Parathyroid adenoma (tissue), 2 donors: ENCODE results near the gene MCC.
A peak's percentile ranks its signal among the peaks of the same experiment; 100 is the strongest.

ENCODE experiments used
- H2AFZ ChIP-seq: fragments of 300-600 bp; sonication (generic); one replicate; pipeline ENCODE4 v1.7.0; 2017; ENCODE audit warnings: antibody characterized with exemption, mild to moderate bottlenecking
- H3K27ac ChIP-seq: fragments of 300-600 bp; sonication (generic); one replicate; pipeline ENCODE4 v1.7.0; 2017
- H3K27me3 ChIP-seq: fragments of 300-600 bp; sonication (generic); one replicate; pipeline ENCODE4 v1.7.0; 2017; ENCODE audit warnings: low read length; ENCODE audit not compliant: control insufficient read depth, insufficient read depth
- H3K36me3 ChIP-seq: fragments of 300-600 bp; sonication (generic); one replicate; pipeline ENCODE4 v1.7.0; 2017; ENCODE audit warnings: low read length; ENCODE audit not compliant: control insufficient read depth, insufficient read depth
- H3K4me1 ChIP-seq: fragments of 300-600 bp; sonication (generic); one replicate; pipeline ENCODE4 v1.7.0; 2017; ENCODE audit warnings: control low read depth
- H3K4me2 ChIP-seq: fragments of 300-600 bp; sonication (generic); one replicate; pipeline ENCODE4 v1.7.0; 2017; ENCODE audit warnings: low read length
- H3K4me3 ChIP-seq: fragments of 300-600 bp; sonication (generic); one replicate; pipeline ENCODE4 v1.7.0; 2017; ENCODE audit warnings: low read depth, low read length
- H3K79me2 ChIP-seq: fragments of 300-600 bp; sonication (generic); one replicate; pipeline ENCODE4 v1.7.0; 2017; ENCODE audit warnings: control low read depth
- H3K9ac ChIP-seq: fragments of 300-600 bp; sonication (generic); one replicate; pipeline ENCODE4 v1.7.0; 2017; ENCODE audit warnings: mild to moderate bottlenecking
- H3K9me3 ChIP-seq: fragments of 300-600 bp; sonication (generic); one replicate; pipeline ENCODE4 v1.7.0; 2017; ENCODE audit warnings: low read length; ENCODE audit not compliant: control insufficient read depth
- TF ChIP-seq, protein P1 (sequence below): fragments of 300-600 bp; sonication (generic); IDR thresholded peaks from one replicate; pipeline ENCODE4 v1.7.0; 2017; ENCODE audit warnings: antibody characterized with exemption, mild to moderate bottlenecking
- donor health status: primary hyperparathyroidism.

Gene MCC

DNA sequence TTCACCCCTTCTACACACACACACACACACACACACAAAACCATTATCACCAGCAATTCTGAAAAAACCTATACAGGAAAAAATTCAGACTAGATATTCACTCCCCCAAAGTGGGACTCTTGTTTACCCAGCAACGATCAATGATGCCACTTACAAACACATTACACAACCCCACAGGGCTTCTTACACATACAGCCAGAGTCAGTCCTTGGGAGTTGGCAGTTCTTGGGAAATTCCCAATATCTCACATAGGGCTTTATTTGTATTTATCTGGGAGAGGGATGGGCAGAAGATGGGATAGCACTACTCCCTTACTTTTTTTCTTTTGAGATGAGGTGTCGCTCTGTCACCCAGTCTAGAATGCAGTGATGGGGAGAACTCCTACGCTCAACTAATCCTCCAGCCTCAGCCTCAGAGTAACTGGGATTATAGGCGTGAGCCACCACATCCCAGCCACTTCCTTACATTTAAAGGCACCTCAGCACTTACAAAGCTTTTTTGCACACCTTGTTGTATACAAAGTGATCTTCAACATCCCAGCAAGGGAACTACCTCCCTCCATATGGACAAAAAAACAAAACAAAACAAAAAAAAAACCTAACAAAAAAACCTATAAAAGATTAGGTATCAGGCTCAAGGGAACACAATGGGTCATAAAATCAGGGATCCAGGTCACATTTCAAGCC lies 221.9 kb downstream of the MCC start:
- Histone ChIP-seq H3K9me3 (no peaks in the 10 kb centered on the region), H3K4me3 (peak overlapping the region; percentile 47), H3K27me3 (no peaks in the 10 kb centered on the region), H3K27ac (peak overlapping the region; percentile 79), H3K36me3 (no peaks in the 10 kb centered on the region), H3K79me2 (peaks cover 64% of the 10 kb centered on the region), H2AFZ (no peak overlapping the region), H3K4me2 (peak overlapping the region; percentile 55), H3K4me1 (peaks cover 85% of the 10 kb centered on the region), H3K9ac (no peak overlapping the region)
- TF ChIP-seq, protein P1, sequence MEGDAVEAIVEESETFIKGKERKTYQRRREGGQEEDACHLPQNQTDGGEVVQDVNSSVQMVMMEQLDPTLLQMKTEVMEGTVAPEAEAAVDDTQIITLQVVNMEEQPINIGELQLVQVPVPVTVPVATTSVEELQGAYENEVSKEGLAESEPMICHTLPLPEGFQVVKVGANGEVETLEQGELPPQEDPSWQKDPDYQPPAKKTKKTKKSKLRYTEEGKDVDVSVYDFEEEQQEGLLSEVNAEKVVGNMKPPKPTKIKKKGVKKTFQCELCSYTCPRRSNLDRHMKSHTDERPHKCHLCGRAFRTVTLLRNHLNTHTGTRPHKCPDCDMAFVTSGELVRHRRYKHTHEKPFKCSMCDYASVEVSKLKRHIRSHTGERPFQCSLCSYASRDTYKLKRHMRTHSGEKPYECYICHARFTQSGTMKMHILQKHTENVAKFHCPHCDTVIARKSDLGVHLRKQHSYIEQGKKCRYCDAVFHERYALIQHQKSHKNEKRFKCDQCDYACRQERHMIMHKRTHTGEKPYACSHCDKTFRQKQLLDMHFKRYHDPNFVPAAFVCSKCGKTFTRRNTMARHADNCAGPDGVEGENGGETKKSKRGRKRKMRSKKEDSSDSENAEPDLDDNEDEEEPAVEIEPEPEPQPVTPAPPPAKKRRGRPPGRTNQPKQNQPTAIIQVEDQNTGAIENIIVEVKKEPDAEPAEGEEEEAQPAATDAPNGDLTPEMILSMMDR = no peak

DNA sequence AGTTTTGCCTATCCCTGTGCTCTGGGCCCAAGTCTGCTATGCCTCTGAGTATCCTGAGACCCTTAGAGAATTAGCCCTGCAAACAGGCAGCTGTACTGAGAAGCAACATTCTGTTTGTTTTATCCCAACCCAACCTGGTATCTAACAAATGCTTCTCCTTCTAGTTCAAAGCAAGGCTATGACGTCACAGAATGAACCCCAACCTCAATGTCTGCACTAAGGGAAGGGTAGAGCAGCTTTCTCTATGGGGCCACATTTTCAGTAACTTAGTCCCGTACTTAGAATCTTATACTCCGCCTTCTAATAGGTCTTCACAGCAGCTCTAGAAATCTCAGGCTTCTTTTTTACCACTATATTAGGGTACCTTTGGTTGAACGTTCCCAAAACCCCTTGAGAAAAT lies 223.1 kb downstream of the MCC start:
- peak overlapping the region; percentile 24 for H3K4me2 ChIP-seq
- H2AFZ ChIP-seq = no peak overlapping the region
- no peaks in the 10 kb centered on the region for H3K9me3 ChIP-seq
- TF ChIP-seq, protein P1 = no peak
- no peak overlapping the region for H3K9ac ChIP-seq
- no peak overlapping the region for H3K4me3 ChIP-seq
- peaks cover 77% of the 10 kb centered on the region for H3K4me1 ChIP-seq
- peaks cover 74% of the 10 kb centered on the region for H3K79me2 ChIP-seq
- peak overlapping the region; percentile 79 for H3K27ac ChIP-seq
- no peaks in the 10 kb centered on the region for H3K36me3 ChIP-seq
- H3K27me3 ChIP-seq = no peaks in the 10 kb centered on the region

DNA sequence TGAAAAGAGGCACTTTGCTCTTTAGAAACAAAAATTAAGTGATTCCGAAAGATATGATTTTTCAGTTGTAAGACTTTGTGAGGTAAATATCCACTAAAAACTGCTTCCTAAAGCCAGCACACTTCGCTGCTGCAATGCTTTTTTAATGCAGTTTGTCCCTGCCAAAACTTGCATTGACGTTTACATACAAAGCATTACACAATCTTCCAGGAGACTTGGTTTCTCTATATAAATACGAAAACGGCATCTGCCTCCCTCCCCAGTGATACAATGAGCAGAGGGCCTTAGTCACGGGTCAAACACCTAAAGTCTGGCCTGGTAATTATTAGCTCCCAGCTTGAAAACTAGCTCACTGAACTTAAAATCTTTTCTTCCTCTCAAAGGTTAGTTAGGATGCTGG lies 224.2 kb downstream of the MCC start:
- Histone ChIP-seq H3K27ac (peak overlapping the region; percentile 30), H3K4me2 (peak overlapping the region; percentile 35), H3K4me1 (peaks cover 77% of the 10 kb centered on the region), H3K9me3 (no peaks in the 10 kb centered on the region), H3K36me3 (no peaks in the 10 kb centered on the region), H3K27me3 (no peaks in the 10 kb centered on the region), H2AFZ (no peak overlapping the region), H3K4me3 (no peak overlapping the region), H3K9ac (no peak overlapping the region), H3K79me2 (peaks cover 79% of the 10 kb centered on the region)
- TF ChIP-seq, protein P1 = no peak

DNA sequence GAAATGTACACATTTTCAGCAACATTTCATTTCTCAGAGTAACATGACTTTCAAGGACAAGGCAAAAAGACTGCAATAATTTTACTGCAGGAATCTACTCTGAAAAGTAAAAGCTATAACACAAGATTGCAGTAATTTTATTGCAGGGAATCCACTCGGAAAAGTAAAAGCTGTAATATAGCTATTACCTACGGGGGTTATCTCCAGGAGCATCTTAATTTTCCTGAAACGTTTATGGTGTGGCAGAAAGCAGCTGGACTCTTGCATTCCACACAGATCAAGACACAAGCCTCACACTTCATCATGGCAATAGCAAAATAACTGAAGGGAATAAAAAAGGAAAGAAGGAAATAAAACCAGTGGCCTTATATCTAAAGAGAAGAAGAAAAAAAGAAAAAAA lies 224.7 kb downstream of the MCC start:
- Histone ChIP-seq H3K9ac (no peak overlapping the region), H3K36me3 (no peaks in the 10 kb centered on the region), H3K4me3 (no peak overlapping the region), H3K4me2 (peak overlapping the region; percentile 1), H2AFZ (no peak overlapping the region), H3K27me3 (no peaks in the 10 kb centered on the region), H3K27ac (peak overlapping the region; percentile 30), H3K4me1 (peaks cover 74% of the 10 kb centered on the region), H3K9me3 (no peaks in the 10 kb centered on the region), H3K79me2 (peaks cover 80% of the 10 kb centered on the region)
- TF ChIP-seq, protein P1 = no peak

DNA sequence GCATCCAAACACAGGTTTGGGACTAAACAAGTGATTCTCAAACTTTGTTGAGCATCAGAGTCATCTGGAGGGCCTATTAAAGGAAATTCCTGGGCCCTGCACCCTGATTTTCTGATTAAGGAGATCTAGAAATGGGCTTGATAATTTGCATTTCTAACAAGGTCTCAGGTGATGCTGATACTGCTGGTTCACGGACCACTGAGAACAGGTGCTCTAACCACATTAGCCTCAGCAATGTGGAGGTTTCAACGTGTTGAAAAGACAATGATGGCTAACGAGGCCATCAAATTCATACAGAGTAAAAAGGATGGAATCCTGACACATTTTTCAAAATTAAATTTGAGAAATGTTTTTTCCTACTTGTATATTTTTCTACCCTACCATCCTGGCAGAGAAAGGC lies 225.6 kb downstream of the MCC start:
- peaks cover 74% of the 10 kb centered on the region for H3K4me1 ChIP-seq

More for the DNA sequence above, 225.6 kb downstream of the MCC start:
- H3K9me3 ChIP-seq = no peaks in the 10 kb centered on the region
- H3K4me2 ChIP-seq = peak overlapping the region; percentile 1
- H3K9ac ChIP-seq = no peak overlapping the region
- no peaks in the 10 kb centered on the region for H3K36me3 ChIP-seq
- H3K27ac ChIP-seq = peak overlapping the region; percentile 30
- peaks cover 77% of the 10 kb centered on the region for H3K79me2 ChIP-seq
- no peaks in the 10 kb centered on the region for H3K27me3 ChIP-seq
- H3K4me3 ChIP-seq = peak overlapping the region; percentile 4
- TF ChIP-seq, protein P1 = no peak
- no peak overlapping the region for H2AFZ ChIP-seq
